Measurements from ENCODE around the gene LRRC4C.

The LRRC4C gene

GRCh38 chr11:40370821-40371616 lies 1088.4 kb downstream of the LRRC4C start:
- no peak for DNase-seq (ENCODE audit: low spot score)

- DNase-seq (ENCODE audit: low spot score) = no peak
Observed at GRCh38 chr11:40360206-40360798, 1099.2 kb downstream of the LRRC4C start.

- DNase-seq (ENCODE audit: low spot score) = no peak
Observed at GRCh38 chr11:40354121-40354520, 1105.3 kb downstream of the LRRC4C start.

- no peak for DNase-seq (ENCODE audit: low spot score)
Observed at GRCh38 chr11:40340911-40341310, 1118.5 kb downstream of the LRRC4C start.

- DNase-seq (ENCODE audit: low spot score) = peak; percentile 1
Observed at GRCh38 chr11:40338739-40339138, 1120.7 kb downstream of the LRRC4C start.

- no peak for DNase-seq (ENCODE audit: low spot score)
Observed at GRCh38 chr11:40338062-40338461, 1121.4 kb downstream of the LRRC4C start.

- no peak for DNase-seq (ENCODE audit: low spot score)
Observed at GRCh38 chr11:40337118-40337517, 1122.3 kb downstream of the LRRC4C start.

- peak; percentile 45 for DNase-seq (ENCODE audit: low spot score)
Observed at GRCh38 chr11:40328890-40329614, 1130.4 kb downstream of the LRRC4C start.

GRCh38 chr11:40323241-40323640 lies 1136.2 kb downstream of the LRRC4C start:
- DNase-seq (ENCODE audit: low spot score) = no peak

GRCh38 chr11:40321537-40321936 lies 1137.9 kb downstream of the LRRC4C start:
- no peak for DNase-seq (ENCODE audit: low spot score)

- no peak for DNase-seq (ENCODE audit: low spot score)
Observed at GRCh38 chr11:40316171-40316570, 1143.3 kb downstream of the LRRC4C start.

GRCh38 chr11:40315122-40315521 lies 1144.3 kb downstream of the LRRC4C start:
- DNase-seq (ENCODE audit: low spot score) = no peak

GRCh38 chr11:40314327-40314726 lies 1145.1 kb downstream of the LRRC4C start:
- DNase-seq (ENCODE audit: low spot score) = no peak

- no peak for DNase-seq (ENCODE audit: low spot score)
Observed at GRCh38 chr11:40306938-40307548, 1152.4 kb downstream of the LRRC4C start.

- no peak for DNase-seq (ENCODE audit: low spot score)
Observed at GRCh38 chr11:40302669-40303068, 1156.8 kb downstream of the LRRC4C start.

- no peak for DNase-seq (ENCODE audit: low spot score)
Observed at GRCh38 chr11:40295466-40295865, 1164.0 kb downstream of the LRRC4C start.

- DNase-seq (ENCODE audit: low spot score) = no peak
Observed at GRCh38 chr11:40294741-40295140, 1164.7 kb downstream of the LRRC4C start.

- DNase-seq (ENCODE audit: low spot score) = no peak
Observed at GRCh38 chr11:40294349-40294735, 1165.1 kb downstream of the LRRC4C start.

GRCh38 chr11:40293655-40294348 lies 1165.7 kb downstream of the LRRC4C start:
- peak; percentile 20 for DNase-seq (ENCODE audit: low spot score)

- DNase-seq (ENCODE audit: low spot score) = no peak
Observed at GRCh38 chr11:40292721-40293508, 1166.5 kb downstream of the LRRC4C start.

GRCh38 chr11:40291741-40292140 lies 1167.7 kb downstream of the LRRC4C start:
- no peak for DNase-seq (ENCODE audit: low spot score)
